DND-41 (cell line): Measurements from ENCODE around the gene SNTG2.

Source experiments
- EZH2 ChIP-seq: IDR thresholded peaks from 3 replicates; pipeline ENCODE4 v1.6.1; 2012; ENCODE audit warnings: borderline replicate concordance, low read depth, mild to moderate bottlenecking, moderate library complexity, low read length, inconsistent platforms; ENCODE audit not compliant: severe bottlenecking
- TF ChIP-seq, protein P1 (sequence below): IDR thresholded peaks from 2 replicates; pipeline ENCODE4 v1.5.1; 2012; ENCODE audit warnings: borderline replicate concordance, low read length, moderate library complexity, mild to moderate bottlenecking; ENCODE audit not compliant: poor library complexity, severe bottlenecking; ENCODE audit errors: extremely low read depth

- TF ChIP-seq, protein P1, sequence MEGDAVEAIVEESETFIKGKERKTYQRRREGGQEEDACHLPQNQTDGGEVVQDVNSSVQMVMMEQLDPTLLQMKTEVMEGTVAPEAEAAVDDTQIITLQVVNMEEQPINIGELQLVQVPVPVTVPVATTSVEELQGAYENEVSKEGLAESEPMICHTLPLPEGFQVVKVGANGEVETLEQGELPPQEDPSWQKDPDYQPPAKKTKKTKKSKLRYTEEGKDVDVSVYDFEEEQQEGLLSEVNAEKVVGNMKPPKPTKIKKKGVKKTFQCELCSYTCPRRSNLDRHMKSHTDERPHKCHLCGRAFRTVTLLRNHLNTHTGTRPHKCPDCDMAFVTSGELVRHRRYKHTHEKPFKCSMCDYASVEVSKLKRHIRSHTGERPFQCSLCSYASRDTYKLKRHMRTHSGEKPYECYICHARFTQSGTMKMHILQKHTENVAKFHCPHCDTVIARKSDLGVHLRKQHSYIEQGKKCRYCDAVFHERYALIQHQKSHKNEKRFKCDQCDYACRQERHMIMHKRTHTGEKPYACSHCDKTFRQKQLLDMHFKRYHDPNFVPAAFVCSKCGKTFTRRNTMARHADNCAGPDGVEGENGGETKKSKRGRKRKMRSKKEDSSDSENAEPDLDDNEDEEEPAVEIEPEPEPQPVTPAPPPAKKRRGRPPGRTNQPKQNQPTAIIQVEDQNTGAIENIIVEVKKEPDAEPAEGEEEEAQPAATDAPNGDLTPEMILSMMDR, result no peak
- TF ChIP-seq EZH2, result no peak
These were observed 121.0 kb downstream of the SNTG2 start for GRCh38 chr2:1071650-1072049.
